AG04450 (cell line): ENCODE measurements around the gene FOXC2. TPM values are rescaled to one million over a fixed set of nuclear protein-coding genes. Genes with fewer than 3 reads are reported as not detected.
"Not testable (repeated sequence)": the region's sequence is repeated elsewhere in the genome, so short reads cannot be mapped to it uniquely, and the experiment has no call there.

Experiments
- CTCF ChIA-PET: fragments of 300-600, 350-600 bp; formaldehyde crosslinking; extraction: SDS; loops from one replicate; lab custom pipeline; 2022; ENCODE audit warnings: antibody characterized with exemption, inconsistent platforms; lab: Charles Lee
- POLR2A ChIA-PET: fragments of 350-600 bp; formaldehyde crosslinking; extraction: SDS; loops from one replicate; lab custom pipeline; 2021; ENCODE audit warnings: antibody characterized with exemption, inconsistent platforms; lab: Yijun Ruan, JAX
- DNase-seq: peaks from one replicate; pipeline ENCODE4 v3.0.0-alpha.2; 2011; ENCODE audit warnings: low read depth, low spot score
- H3K27ac ChIP-seq: one replicate; pipeline ENCODE4 v1.5.1; 2012; ENCODE audit warnings: low read depth, low read length, control low read depth
- H3K27me3 ChIP-seq: one replicate; pipeline ENCODE4 v1.6.0; 2012; ENCODE audit warnings: low read length; ENCODE audit not compliant: control insufficient read depth, insufficient read depth
- H3K4me3 ChIP-seq: 2 replicates; pipeline ENCODE4 v1.5.1; 2011; ENCODE audit warnings: mild to moderate bottlenecking, low read depth, low read length, control low read depth
- H3K9me3 ChIP-seq: 2 replicates; pipeline ENCODE4 v1.5.1; 2012; ENCODE audit warnings: low read length; ENCODE audit not compliant: control insufficient read depth, insufficient read depth
- CTCF ChIP-seq: IDR thresholded peaks from 2 replicates; pipeline ENCODE4 v1.5.1; 2011; ENCODE audit warnings: low read depth, low read length, control low read depth, inconsistent platforms
- polyA plus RNA-seq: library from polyadenylated mRNA; depleted of rRNA; stranded (reverse); fragments of >200 nt; gene quantifications from 2 replicates; pipeline ENCODE4 v1.2.3, GENCODE V29; 2011

The FOXC2 gene
- polyA plus RNA-seq, 1 experiment = 0.79 TPM

- no peak for DNase-seq
- H3K4me3 ChIP-seq = no peak overlapping the region
- H3K27me3 ChIP-seq = no peaks in the 10 kb centered on the region
- ChIA-PET CTCF (interaction anchor here (0.6 to 1.4 kb wide), 3 partner anchors 175 to 478 kb away, joined by 3 to 8 read pairs (median 3); no protein-coding TSS in a partner anchor), POLR2A (interaction anchor here (0.7 to 2.9 kb wide), 3 partner anchors 8 to 540 kb away, joined by 5 to 10 read pairs (median 9); no protein-coding TSS in a partner anchor)
- H3K27ac ChIP-seq = peak overlapping the region; percentile 99
- peaks cover 3% of the 10 kb centered on the region; the same call in 1 of the 2 replicates for H3K9me3 ChIP-seq
- no peak for TF ChIP-seq CTCF
These were observed 17.5 kb downstream of the FOXC2 start for GRCh38 chr16:86584071-86584685.

GRCh38 chr16:86584726-86585721 lies 18.4 kb downstream of the FOXC2 start:
- H3K9me3 ChIP-seq = peaks cover 3% of the 10 kb centered on the region; the same call in 1 of the 2 replicates
- TF ChIP-seq CTCF = no peak
- H3K27ac ChIP-seq = peak overlapping the region; percentile 99
- H3K4me3 ChIP-seq = no peak overlapping the region
- DNase-seq = no peak
- POLR2A ChIA-PET = interaction anchor here (0.6 to 2.9 kb wide), 6 partner anchors 9 to 539 kb away, joined by 3 to 10 read pairs (median 7); no protein-coding TSS in a partner anchor
- no peaks in the 10 kb centered on the region for H3K27me3 ChIP-seq
- CTCF ChIA-PET = interaction anchor here (0.6 to 1.4 kb wide), 4 partner anchors 174 to 477 kb away, joined by 3 to 8 read pairs (median 3); no protein-coding TSS in a partner anchor

DNA sequence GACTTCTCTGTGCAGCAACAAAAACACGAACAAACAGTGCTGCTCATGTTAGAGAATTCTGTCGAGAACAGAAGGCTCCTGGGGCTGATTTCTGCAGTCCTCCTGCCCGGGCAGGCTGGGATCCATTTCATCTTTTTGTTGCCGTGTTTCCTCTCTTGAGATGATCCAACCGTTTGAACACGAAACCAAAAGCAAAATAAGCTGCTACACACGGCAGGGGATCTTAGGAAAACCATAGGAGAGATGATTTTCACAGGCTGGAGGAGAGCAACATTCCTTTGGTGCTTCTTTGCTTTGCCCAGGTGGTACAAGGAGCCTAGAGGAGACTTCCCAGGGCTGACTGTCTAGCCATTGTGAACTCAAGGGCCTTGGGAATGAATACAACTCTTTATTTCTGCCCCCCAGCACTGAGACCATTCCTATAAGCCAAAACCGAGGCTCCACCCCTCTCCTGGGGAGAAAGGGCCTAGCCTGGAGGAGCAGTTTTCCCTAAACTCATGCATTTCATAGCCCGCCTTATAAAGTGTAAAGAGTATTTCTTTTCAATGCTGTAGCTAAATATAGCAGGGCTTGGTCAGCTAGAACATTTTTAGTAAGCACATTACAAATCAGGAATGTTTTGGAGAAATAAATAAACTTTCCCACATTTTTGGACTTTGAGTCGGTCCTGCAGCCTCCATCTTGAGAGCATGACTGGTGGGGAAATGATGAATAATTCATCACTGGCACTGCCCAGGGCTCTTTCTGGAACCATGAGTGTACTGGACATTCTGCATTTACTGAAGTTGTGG lies 19.4 kb downstream of the FOXC2 start:
- ChIA-PET CTCF (interaction anchor here (1.3 kb wide), 1 partner anchor 174 kb away, joined by 3 read pairs; no protein-coding TSS in a partner anchor), POLR2A (interaction anchor here (1.2 to 2.9 kb wide), 3 partner anchors 10 to 25 kb away, joined by 3 to 10 read pairs (median 9); no protein-coding TSS in a partner anchor)
- TF ChIP-seq CTCF = no peak
- Histone ChIP-seq H3K27ac (peak overlapping the region; percentile 99), H3K4me3 (peak overlapping the region; percentile 38), H3K27me3 (no peaks in the 10 kb centered on the region), H3K9me3 (no peaks in the 10 kb centered on the region)
- DNase-seq = peak; percentile 71

DNA sequence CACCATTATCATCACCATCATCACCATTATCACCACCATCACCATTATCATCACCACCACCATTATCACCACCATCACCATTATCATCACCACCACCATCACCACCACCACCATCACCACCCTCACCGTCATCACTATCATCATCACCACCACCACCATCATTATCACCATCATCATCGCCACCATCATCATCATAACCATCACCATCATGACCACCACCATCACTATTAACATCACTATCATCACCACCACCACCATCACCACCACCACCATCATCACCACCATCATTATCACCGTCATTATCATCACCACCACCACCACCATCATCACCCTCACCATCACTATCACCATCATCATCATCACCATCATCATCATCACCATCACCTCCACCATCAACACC lies 20.9 kb downstream of the FOXC2 start:
- no peak for TF ChIP-seq CTCF
- ChIA-PET CTCF (no interaction called here), POLR2A (no interaction called here)
- H3K4me3 ChIP-seq = no peak overlapping the region
- no peak for DNase-seq
- no peaks in the 10 kb centered on the region for H3K27me3 ChIP-seq
- H3K27ac ChIP-seq = no peak overlapping the region
- H3K9me3 ChIP-seq = no peaks in the 10 kb centered on the region

DNA sequence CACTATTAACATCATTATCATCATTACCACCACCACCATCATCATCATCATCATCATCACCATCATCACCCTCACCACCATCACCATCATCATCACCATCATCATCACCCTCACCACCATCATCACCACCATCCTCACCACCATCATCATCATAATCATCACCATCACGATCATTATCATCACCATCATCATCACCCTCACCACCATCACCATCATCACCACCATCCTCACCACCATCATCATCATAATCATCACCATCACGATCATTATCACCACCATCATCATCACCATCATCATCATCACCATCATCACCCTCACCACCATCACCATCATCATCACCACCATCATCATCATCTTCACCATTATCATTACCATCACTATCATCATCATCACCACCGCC lies 21.3 kb downstream of the FOXC2 start:
- H3K27me3 ChIP-seq, POLR2A ChIA-PET, CTCF ChIA-PET, H3K27ac ChIP-seq, H3K4me3 ChIP-seq, H3K9me3 ChIP-seq, DNase-seq: not testable (repeated sequence)
